HG02763 (cell line): ENCODE measurements around the gene BACH2.

Experiments
- ATAC-seq: cut with Tn5 transposase; IDR thresholded peaks from one replicate; pipeline ENCODE4 v1.9.1; 2021; ENCODE audit warnings: mild to moderate bottlenecking, moderate library complexity; ENCODE audit not compliant: unreplicated experiment

Gene BACH2

DNA sequence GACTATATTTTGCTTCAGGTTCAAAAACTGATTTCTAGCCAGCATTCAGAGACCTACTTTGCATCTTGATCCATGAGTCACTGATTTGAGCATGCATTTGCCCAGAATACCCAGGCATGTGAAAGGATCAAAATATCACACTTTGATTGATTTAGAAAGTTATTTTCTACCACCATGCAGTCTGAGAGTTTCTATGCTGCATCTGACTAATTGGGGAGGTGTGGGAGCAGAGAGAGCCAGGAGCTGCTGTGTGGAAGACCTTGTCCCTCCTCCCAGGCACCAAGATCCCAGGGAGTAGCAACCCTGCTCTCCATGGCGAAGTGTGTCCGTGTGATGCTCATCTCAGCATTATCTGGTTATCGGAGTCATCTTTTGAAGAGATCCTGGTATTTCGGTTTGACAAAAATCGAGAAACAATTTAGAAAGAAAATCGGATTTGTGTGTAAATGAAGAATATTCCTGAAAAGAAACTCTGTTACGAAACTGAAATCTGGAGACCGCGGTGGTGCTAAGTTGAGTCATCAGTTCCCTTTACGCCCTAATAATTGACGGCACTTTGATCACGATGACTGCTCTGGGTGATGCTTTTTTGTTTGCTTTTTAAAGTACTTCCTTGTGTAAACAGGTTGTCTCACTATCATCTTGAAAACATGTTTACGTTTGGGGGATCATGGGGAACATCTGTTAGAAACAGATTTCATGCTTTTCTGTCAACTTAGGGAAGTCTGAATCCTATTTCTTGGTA, 193.4 kb downstream of the BACH2 start:
- ATAC-seq = peak; percentile 71

GRCh38 chr6:90101403-90101802, 195.2 kb downstream of the BACH2 start:
- ATAC-seq = no peak

DNA sequence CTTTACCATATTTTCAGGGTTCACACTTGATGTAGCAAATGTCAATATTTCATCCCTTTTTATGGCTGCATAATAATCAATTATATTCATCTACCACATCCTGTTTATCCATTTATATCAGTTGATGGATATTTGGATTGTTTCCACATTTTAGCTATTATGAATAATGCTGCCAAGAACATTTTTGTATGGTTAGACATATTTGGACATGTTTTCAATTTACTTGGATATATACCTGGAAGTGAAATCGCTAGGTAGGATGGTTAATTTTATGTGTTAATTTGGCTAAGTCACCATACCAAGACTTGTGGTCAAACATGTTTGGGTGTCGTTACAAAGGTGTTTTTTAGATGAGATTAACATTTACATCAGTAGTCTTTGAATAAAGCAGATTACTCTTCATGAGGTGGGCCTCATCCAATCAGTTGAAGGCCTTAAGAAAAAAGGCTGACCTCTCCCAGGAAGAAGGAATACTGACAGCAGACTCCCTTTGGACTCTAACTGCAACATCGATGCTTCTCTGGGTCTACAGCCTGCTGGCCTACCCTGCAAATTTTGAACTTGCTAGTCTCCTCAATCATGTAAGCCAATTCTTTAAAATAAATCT, 196.5 kb downstream of the BACH2 start:
- ATAC-seq = no peak

DNA sequence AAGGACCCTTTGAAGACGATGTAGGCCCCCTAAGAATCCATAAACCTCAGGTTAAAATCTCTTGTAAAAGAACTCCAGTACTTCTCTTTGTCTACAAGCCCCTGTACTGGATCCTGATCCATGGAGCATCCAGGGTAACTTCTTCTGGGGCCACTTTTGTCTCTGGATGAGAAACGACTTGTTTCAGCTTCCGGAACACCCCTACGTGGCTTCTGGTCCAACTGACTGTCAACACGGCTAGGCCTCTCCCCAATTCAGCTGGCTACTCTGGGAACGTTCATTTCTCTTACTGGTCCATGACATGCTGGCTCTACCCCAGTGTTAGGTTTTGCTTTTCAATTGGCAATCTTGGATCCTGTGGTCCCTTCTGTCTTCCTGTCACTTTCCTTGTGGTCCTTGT, 198.0 kb downstream of the BACH2 start:
- ATAC-seq = no peak

GRCh38 chr6:90098001-90098531, 198.6 kb downstream of the BACH2 start:
- ATAC-seq = no peak

GRCh38 chr6:90097356-90097755, 199.3 kb downstream of the BACH2 start:
- ATAC-seq = no peak

DNA sequence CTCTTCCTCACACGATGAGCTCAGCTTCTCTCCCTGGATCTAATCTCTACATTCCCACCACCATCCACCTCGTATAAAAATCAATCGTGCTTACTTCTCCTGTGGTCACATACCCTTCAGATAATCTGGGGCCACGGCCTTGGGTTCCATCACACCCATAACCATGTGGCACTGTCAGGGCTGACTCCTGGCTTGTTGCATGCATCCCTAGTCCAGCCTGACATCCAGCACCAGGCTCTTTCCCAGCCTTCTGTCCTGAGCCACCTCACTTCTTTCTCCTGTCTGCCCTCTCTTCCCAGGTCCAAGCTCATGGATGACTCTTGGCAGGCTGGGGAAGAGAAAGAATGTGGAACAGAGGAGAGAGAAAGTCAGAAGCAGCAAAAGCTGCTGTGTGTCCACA, 199.8 kb downstream of the BACH2 start:
- ATAC-seq = no peak

DNA sequence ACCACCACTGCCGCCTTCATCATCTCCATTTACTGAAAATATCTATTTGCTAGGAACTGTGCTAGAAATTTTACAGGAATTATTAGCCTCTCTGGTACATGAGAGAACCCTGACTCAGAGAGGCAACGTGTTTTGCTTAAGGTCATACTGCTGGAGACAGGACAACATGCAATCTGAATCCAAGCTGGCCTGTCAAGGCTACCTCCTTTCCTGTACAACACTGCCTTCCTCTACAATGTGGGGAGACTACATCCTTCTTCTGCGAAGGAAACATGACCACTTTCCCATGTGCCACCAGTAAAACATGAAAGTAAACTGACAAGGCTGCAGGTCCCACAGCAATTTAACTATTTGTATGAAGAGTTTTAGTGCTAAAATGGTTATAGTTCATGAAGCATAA, 200.9 kb downstream of the BACH2 start:
- no peak for ATAC-seq

DNA sequence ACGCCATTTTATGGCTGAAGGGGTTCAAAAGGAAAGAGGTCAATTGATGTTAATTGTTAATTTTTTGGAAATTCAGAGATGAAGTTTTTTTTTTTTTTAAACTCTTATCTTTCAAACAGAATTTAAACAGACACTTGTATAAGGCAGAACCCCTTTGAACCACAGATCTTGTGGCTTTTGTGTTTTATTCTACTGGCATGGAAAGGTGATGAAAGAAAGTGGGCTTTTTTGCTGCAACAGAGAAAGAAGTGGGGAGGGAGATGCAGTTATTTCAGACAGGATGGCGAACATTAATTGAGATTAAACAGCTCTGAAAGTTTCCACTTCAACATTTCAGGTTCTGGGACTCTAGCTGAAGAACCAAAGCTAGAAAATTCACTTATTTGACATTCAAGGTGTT, 201.5 kb downstream of the BACH2 start:
- ATAC-seq = no peak

- no peak for ATAC-seq
Observed at GRCh38 chr6:90093558-90094073, 203.0 kb downstream of the BACH2 start.

- ATAC-seq = no peak
Observed at GRCh38 chr6:90090866-90091265, 205.8 kb downstream of the BACH2 start.

- ATAC-seq = no peak
Observed at GRCh38 chr6:90088009-90088408, 208.6 kb downstream of the BACH2 start.

GRCh38 chr6:90087106-90087833, 209.4 kb downstream of the BACH2 start:
- ATAC-seq = no peak

DNA sequence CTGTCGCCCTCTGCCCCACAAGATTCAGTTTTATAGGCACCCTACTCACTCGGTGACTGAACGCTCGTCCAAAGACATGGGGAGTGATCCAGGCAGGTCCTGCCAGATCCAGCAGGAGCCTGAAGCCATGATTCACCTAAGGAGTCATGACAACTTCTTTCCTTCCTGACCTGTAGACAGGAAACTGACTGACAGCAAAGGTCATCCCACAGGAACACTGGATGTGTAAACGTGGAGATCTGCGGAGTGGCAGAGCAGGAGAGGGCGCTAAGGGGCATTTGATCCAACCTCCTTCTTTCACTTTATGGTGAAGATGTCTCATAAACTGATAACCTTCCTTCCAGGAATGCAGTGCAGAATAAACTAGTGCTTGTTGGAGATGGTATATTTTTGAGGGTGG, 210.1 kb downstream of the BACH2 start:
- ATAC-seq = no peak

DNA sequence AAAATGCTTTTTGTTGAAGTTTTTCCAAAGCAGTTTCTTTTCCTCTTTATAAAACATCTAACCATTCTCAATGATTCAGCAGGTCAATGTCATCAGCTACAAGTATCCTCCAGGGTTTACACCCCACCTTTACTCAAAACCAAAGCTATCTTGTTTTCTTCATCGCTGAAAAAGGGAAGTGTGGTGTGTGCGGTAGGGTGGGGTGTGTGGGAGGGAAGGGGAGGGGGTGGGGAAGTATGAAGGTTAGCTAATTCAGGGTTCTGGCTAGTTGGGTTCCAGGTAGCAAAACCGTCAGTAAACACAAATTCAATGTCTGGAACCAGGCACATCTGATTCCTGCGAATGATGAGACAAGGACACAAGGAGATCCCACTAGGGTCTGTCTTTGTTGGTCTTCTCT, 212.8 kb downstream of the BACH2 start:
- no peak for ATAC-seq

DNA sequence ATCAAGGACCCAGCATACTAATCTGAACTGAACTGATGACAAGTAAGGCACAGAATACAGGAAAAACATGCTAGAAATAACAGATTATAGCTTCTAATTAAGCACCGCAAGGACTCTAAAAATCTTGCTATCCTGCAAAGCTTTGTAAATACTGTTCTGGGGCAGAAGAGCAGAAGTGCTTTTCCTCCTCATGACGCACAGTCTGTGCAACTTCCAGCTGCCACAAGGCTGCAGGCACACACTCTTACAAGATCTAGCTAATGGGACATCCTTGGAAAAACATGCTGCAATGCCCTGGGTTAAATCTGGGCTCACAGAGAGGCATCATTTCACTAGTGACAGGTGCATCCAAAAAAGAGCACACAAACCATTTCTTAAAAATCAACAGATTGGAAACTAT, 213.8 kb downstream of the BACH2 start:
- ATAC-seq = no peak

DNA sequence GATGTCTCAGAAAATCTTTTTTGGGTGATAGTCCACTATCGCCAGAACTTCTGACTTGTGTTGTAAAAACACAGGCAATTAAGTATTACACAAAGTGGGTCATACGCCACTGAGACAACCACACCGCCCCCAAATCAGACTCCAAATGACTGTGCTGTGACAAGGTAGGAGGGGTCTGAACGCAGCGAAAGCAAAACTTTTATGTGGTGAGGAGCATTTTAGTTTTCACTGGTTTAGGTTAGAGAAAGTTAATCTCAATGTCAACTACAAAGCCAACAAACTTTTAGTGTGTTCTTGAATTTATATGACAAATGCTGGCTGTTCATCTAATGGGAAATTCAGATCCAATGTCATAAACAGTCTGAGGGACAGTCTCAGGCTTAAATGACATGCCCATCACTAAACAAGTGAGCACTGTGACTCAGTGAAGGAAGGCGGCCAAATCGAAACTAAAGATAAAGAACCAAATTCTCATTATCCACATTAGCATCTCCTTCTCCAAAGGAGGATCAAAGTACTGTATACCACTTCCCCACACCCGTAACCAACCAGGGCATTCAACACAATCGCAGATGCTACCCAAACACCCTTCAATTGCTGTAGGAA, 215.7 kb downstream of the BACH2 start:
- peak; percentile 72 for ATAC-seq

GRCh38 chr6:90079560-90080490, 216.8 kb downstream of the BACH2 start:
- no peak for ATAC-seq

DNA sequence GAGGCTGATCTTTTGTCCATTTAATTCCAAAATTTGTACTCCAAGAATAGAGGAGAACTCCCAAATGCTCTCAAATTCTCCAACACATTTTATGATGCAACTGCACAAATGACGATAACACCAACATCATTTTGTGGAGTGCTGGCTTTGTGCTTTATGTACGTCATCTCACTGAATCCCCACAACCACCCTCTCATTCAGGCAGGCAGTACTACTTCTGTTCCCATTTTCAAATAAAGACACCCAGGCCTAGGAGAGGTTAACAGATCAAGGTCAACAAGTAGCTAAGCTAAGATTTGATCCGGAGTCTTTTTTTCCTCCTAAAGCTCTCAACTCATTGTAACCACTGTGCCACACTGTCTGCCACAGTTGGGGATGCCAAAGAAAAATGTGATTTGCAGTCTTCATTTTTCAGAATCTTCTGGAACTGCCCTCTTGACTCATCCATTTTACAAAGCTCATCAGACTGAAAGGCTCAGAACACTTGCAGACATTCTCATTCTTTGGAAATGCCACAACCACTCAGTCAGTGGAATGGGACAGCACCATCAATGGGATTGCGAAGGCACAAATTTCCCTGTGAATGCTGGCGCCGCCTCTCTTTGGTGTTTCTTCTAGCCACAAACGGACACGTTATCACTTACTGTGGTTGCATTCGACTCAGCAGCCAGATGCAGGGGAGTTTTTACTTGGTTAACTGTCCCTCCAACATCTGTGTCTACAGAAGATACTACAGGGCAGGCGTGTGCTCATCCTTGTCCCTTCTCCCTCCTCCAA, 217.9 kb downstream of the BACH2 start:
- no peak for ATAC-seq
